HG03045 (cell line): Measurements from ENCODE around the gene OR6C76.
"Not testable (repeated sequence)": the region's sequence is repeated elsewhere in the genome, so short reads cannot be mapped to it uniquely, and the experiment has no call there.

ENCODE experiments used
- ATAC-seq: cut with Tn5 transposase; IDR thresholded peaks from one replicate; pipeline ENCODE4 v1.9.1; 2021; ENCODE audit warnings: mild to moderate bottlenecking, moderate library complexity; ENCODE audit not compliant: unreplicated experiment

Gene OR6C76

GRCh38 chr12:55425954-55426353, at the start of gene OR6C76:
Gene OR6C76 (plus strand): TSS chr12:55426254. CDS start chr12:55426254, 0 bp downstream.
- no peak for ATAC-seq

- ATAC-seq = no peak
These were observed 40.2 kb upstream of the OR6C76 start for GRCh38 chr12:55385891-55386290.

- ATAC-seq = no peak
These were observed 33.8 kb upstream of the OR6C76 start for GRCh38 chr12:55392032-55392795.

- ATAC-seq = no peak
These were observed 29.7 kb upstream of the OR6C76 start for GRCh38 chr12:55396326-55396725.

- no peak for ATAC-seq
These were observed 25.8 kb upstream of the OR6C76 start, which contains the start of gene OR6C65 for GRCh38 chr12:55400229-55400628. Gene OR6C65 (plus strand): TSS chr12:55400529. CDS start chr12:55400529, 0 bp downstream.

GRCh38 chr12:55407866-55408265, 18.2 kb upstream of the OR6C76 start:
- no peak for ATAC-seq

GRCh38 chr12:55409133-55409532, 16.9 kb upstream of the OR6C76 start:
- ATAC-seq = not testable (repeated sequence)

- ATAC-seq = not testable (repeated sequence)
These were observed 13.9 kb upstream of the OR6C76 start for GRCh38 chr12:55412138-55412537.

GRCh38 chr12:55413498-55414388, 12.3 kb upstream of the OR6C76 start:
- not testable (repeated sequence) for ATAC-seq

- not testable (repeated sequence) for ATAC-seq
These were observed 11.6 kb upstream of the OR6C76 start for GRCh38 chr12:55414396-55414823.

GRCh38 chr12:55414889-55415288, 11.2 kb upstream of the OR6C76 start:
- ATAC-seq = not testable (repeated sequence)

GRCh38 chr12:55416961-55417360, 9.1 kb upstream of the OR6C76 start:
- ATAC-seq = no peak

GRCh38 chr12:55420307-55420962, 5.6 kb upstream of the OR6C76 start:
- ATAC-seq = no peak

GRCh38 chr12:55428331-55429243, 2.5 kb downstream of the OR6C76 start:
- no peak for ATAC-seq

- ATAC-seq = not testable (repeated sequence)
These were observed 15.2 kb downstream of the OR6C76 start for GRCh38 chr12:55441233-55441632.

- ATAC-seq = no peak
These were observed 17.7 kb downstream of the OR6C76 start, which contains the start of gene OR6C2 for GRCh38 chr12:55443776-55444175. Gene OR6C2 (plus strand): TSS chr12:55444076. CDS start chr12:55452214, 8,138 bp downstream.

GRCh38 chr12:55445357-55445756, 19.3 kb downstream of the OR6C76 start:
- ATAC-seq = no peak

GRCh38 chr12:55446326-55446725, 20.3 kb downstream of the OR6C76 start:
- ATAC-seq = no peak

GRCh38 chr12:55448825-55449224, 22.8 kb downstream of the OR6C76 start:
- ATAC-seq = no peak

GRCh38 chr12:55464926-55465325, 38.9 kb downstream of the OR6C76 start:
- not testable (repeated sequence) for ATAC-seq
